GM10266 (cell line): ENCODE results near the gene AMOTL1.

Experiments used
- DNase-seq: peaks from one replicate; pipeline ENCODE4 v3.0.0; 2012; ENCODE audit errors: extremely low spot score
- TF ChIP-seq, protein P1 (sequence below): IDR thresholded peaks from 2 replicates; pipeline ENCODE4 v1.5.1; 2012; ENCODE audit warnings: mild to moderate bottlenecking, low read depth; ENCODE audit not compliant: control insufficient read depth, insufficient read depth; ENCODE audit errors: missing control alignments

The AMOTL1 gene

DNA sequence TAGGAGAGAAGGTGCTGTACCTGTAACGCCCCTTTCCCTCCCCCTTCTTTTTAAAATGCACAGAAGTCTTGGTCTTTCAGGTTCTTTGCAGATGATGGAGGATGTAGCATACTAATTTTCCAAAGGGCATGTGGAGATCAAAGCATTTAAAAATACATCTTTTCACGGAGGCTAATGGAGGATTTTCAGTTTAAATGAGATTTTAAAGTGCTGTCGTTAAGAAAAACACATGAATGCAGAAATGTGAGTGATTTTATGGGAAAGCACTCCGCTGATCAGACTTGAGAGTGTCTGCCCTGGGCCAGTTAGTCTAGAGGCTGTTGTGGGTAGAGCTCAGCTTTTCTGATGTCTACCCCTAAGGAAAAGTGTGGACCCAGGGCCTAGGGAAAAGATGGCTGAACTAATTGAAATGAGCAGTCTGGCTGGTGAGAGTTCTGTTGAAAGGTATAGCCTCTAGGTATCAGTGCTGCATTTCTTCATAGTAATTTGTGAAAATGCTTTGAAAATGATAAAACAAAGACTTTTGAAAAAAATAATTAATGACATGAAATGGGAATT, 2.5 kb downstream of the AMOTL1 start:
- TF ChIP-seq, protein P1, sequence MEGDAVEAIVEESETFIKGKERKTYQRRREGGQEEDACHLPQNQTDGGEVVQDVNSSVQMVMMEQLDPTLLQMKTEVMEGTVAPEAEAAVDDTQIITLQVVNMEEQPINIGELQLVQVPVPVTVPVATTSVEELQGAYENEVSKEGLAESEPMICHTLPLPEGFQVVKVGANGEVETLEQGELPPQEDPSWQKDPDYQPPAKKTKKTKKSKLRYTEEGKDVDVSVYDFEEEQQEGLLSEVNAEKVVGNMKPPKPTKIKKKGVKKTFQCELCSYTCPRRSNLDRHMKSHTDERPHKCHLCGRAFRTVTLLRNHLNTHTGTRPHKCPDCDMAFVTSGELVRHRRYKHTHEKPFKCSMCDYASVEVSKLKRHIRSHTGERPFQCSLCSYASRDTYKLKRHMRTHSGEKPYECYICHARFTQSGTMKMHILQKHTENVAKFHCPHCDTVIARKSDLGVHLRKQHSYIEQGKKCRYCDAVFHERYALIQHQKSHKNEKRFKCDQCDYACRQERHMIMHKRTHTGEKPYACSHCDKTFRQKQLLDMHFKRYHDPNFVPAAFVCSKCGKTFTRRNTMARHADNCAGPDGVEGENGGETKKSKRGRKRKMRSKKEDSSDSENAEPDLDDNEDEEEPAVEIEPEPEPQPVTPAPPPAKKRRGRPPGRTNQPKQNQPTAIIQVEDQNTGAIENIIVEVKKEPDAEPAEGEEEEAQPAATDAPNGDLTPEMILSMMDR: no peak
- no peak for DNase-seq

DNA sequence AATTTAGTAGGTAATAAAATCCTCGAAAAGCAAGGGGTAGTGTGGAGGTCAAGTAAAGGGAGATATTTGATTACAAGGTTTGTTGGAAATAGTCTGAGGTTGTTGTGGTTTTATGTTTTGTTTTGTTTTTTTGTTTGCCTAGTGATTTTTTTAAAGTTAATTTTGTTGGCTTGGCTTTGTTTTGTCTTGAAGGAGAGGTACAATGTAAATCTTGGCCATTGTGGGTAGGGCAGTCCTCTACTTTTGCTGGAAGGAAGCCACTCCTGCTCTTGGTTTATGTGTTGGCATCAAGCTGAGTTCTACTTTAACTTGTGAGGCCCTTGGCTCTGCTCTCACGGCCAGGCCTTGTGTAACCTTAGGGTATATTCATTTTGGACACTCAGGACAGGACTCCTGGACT, 3.2 kb downstream of the AMOTL1 start:
- no peak for DNase-seq
- TF ChIP-seq, protein P1: no peak

DNA sequence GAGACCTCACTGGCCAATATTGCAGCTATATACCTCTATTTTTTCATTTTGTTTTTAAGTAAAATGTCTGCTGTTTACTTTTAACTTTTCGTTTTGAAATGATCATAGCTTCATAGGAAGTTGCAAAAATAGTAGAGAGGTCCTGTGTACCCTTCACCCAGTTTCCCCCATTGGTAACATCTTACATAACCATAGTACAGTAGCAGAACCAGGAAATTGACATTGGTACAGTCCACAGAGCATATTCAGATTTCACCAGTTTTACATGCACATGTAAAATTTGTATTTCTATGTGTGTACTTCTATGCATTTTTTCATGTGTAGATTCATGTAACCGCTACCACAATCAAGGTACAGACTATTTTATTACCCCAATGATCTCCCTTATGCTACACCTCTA, 3.8 kb downstream of the AMOTL1 start:
- TF ChIP-seq, protein P1: no peak
- no peak for DNase-seq

DNA sequence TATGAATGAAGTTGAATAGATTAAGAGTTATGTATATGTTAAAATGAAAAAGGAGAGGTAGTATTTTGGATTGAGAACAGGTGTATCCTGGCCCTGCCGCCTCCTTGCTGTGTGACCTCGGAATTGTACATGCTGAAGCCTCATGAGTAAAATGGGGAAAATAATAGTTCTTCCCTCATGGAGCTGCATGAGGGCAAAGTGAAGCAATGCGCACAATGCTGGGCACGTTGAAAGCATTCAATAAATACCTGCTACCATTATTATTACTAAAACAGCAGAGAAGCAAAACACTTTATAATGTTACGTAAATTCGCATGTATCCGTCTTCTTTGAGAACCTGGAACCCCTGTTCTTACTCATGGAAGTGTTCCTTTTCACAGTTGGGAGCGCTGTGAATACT, 5.7 kb downstream of the AMOTL1 start:
- DNase-seq: no peak

DNA sequence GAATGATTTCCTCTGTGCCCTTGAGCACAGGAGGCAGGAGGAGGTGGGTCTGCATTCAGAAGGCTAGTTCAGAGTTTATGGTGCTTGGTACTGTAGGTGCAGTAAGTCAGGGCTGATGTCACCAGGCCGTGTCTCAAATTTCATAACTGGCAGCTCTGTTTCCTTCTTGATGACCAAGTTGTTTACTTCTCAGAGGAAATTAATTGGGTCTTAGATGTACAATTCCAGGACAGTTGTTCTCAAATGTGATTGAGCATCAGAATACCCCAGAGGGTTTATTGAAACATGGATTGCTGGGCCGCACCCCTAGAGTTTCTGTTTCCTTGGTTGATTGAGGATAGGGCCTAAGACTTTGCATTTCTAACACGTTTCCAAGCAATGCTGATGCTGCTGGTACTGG, 6.2 kb downstream of the AMOTL1 start:
- no peak for DNase-seq
- TF ChIP-seq, protein P1: no peak

More for the DNA sequence above, 5.7 kb downstream of the AMOTL1 start:
- TF ChIP-seq, protein P1: no peak

DNA sequence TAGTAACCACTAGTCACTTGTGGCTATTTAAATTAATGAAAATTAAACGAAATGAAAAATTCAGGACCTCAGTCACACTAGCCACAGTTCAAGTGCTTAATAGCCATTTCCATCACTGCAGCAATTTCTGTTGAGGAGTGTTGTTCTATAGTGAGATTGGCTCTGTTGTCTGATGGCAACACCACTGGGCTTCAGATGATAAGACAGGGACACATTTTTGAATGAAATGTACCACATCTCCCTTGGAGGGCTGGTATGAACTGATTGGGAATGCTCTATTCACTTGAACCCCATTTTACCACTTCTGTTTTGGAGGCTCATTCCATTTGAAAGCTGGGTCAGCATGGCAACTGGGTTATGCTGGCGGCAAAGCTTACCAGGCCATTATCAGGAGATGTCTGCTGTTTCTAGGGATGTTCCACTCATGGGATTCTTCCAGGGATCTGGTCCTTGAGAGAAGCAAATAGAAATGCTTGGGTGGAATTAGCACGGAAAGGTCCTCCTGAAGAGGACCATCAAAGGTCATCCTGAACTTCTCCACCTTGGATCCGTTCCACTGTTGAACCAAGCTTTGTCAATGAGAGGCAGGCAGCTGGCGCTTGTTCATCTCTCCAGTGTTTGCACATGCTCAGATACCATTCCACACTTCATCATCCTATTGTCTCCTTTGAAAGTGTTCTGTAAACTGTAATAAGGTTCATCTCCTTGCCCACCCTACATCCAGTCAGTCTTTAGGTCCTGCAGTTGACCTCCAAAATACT, 7.6 kb downstream of the AMOTL1 start:
- TF ChIP-seq, protein P1: no peak
- DNase-seq: no peak
